Lower leg skin (tissue), 3 donors: ENCODE measurements around the gene LDB2.

Source experiments
- CTCF ChIP-seq, 3 donors: fragments of 450-650 bp; IDR thresholded peaks; one replicate each; pipeline ENCODE4 v1.5.1; 2016; ENCODE audit warnings: antibody characterized with exemption in 3 of 3, mild to moderate bottlenecking in 3 of 3, moderate library complexity in 2 of 3
- POLR2A ChIP-seq, 2 donors: fragments of 450-650 bp; IDR thresholded peaks; one replicate each; pipeline ENCODE4 v1.6.1; 2016 to 2017; ENCODE audit warnings: antibody characterized with exemption in 2 of 2, mild to moderate bottlenecking in 1 of 2, moderate library complexity in 1 of 2

GRCh38 chr4:16764622-16765021, 133.8 kb downstream of the LDB2 start:
- TF ChIP-seq CTCF (IDR thresholded peaks at IDR 0.05), result no peak
- no peak for TF ChIP-seq POLR2A (IDR thresholded peaks at IDR 0.05)
